ENCODE data around the gene CHMP4A.

Gene CHMP4A

DNA sequence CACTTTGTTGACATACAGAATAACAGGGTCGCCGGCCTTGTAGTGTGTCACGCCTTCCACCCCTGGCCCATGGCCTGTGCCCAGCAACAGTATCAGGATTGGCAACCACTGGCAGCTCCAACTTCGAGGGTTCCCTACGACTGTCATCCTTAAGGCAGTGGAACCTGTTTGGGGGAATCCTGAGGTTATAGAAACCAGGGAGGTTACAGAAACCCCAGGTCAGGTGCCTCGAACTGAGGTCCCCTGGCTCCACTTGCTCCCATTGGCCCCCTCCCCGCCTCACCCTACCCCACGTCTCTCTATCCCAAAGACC, 18.5 kb downstream of the CHMP4A start:
- no peak for DNase-seq

DNA sequence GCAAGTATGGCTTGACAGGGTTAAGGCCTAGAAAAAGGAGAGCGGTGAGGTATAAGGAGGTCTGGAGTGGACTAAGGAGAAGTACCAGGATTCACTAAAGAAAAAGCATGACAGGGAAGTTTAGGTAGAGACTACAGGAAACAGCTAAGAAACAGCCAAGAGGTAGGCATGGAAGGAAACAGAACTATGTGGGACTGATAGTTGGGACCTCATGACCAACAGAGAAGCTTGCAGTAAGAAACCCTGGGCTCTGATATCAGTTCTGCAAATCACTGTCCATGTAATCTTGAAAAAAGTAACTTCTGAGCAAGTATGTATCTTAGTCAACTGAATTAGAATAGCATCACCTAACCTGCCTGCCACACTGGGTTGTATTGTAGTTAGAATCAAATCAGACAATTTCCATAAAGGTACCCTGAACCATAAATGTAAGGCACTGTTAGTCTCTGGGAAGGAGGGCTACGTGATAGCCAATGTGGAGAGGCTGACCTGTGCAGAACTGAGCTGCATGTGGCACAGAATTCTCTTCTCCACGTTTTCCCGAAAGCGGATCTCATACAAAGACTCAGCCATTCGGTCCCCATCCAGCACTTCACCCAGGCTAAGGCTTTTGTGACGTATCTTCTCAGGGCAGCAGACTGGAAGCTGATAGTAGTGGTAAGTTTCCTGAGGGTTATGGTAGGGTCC, 19.0 kb downstream of the CHMP4A start:
- DNase-seq = no peak

DNA sequence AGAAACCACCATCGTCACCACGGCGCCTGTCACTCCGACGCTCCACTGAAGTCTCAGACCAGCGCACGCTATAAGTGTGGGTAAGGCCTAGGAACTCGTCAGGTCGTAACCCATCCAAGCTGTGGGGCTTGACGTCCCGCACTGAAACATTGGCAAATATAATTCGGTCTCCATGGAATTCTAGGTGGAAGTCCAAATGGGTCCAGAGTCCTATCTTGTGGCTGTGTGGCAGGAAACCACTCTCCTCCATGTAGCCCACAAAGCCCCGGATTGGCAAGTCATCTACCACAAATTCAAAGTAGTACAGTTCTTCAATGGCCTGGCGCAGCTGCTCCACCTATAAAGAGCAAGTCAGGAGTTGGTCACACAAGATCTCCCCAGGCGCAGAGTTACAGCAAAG, 20.4 kb downstream of the CHMP4A start:
- no peak for DNase-seq

DNA sequence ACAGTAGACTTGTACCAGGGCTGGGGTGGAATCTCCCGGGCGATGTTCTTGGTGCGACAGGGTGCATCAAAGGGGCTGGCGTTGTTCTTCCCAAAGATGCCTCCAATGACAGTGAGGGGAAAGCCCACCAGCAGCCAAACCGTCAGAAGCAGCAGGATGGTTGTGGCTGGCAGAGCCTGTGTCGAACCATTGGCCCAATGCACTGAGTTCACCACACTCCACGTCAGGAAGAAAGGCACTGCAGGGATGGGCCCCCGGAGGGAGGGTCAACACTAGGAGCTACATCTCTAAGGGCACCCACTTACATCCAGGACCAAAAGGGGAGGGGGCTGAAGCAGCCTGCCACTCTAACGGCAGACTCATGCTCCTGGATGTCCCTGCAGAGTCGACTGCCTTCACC, 22.9 kb downstream of the CHMP4A start:
- no peak for DNase-seq

DNA sequence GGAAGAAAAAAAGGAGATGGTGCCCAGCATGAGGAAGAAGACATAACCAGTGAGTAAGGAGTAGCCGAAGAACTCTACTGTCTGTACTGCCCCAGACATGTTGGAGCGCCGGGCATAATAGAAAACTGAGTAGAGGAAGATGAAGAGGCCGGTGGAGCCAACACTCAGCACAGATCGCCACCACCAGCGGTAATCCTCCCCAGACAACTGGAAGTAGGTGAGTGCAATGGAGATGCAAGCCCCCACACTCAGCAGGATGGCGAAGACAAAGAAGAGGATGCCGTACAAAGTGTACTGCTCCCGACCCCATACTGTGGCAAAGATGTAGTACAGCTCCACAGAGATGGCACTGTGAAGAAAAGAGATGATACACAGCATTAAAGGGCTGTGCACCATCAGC, 23.8 kb downstream of the CHMP4A start:
- no peak for DNase-seq

DNA sequence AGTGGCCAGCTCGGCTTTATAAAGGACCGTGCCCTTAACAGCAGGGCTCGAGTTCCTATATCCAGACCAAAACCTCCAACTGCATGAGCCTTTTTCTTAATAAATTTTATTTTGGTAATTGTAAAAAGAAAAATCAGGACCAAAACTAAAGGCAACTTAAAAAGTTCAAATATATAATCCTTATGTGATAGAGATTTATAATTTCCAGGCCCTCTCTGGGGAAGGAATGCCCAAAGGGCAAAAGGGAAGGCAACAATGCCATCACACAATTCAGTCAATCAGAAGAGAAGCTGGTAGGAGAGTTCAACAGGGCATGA, 24.3 kb downstream of the CHMP4A start:
- DNase-seq = no peak

DNA sequence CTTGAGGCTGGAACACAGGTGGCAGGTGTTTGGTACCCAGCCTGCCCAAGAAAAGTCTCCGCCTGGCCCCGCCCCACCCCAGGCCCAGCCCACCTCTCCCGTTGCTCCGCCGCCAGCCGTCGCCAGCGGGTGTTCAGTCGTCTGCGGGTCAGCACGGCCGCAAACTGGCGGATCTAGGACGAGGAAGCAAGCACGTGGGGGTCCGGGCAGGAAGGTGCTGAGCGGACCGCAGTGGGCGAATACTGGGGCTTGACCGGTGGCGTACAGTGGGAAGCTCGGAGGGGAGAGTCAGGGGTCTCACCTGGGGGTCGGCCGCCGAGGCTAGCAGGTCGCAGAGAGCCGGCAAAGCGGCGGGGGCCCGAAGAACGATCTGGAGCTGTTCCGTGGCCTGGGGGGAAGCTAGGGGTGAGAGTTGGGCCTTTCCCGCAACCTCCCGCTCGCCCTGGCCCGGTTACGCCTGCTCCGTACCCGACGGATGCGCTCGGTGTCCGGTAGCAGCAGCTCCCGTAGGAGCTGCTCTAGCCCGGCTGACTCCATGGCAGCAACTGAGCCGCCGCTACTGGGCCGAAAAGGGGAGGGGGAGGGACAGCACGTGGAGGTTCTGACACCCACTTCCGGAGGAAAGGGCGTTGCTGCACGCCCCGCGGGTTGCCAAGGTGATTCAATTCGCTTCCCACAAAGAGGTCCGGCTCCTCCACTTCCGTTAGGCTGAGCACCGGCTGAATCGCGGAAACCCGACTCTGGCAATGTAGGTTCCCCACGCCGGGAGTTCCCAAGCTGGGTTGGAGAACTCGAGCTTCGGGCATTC, 24.8 kb downstream of the CHMP4A start, which contains the start of gene IPO4:
Gene IPO4, minus strand, starts transcription at position 566 of the 808 bp plus-strand sequence. Its CDS starts 29 bp downstream, at position 537.
- DNase-seq = peak; percentile 96

DNA sequence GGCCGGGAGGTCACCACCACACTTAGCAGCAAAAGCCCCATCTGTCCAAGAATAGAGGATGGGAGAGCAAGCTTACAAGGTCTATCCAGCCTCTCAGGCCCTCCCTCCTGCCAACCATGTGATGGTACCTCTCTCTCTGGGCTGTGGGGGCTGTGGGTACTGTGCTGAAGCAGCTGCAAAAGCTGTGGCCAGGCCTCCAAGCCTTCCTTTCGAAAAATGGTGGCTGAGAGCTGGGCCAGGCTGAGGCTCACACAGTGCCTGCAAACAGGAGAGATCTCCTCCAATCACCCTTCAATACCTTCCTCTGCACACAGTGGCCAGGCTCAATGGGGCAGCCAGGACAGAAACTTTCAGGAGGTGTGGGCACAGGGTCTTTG, 25.8 kb downstream of the CHMP4A start:
- DNase-seq = no peak

DNA sequence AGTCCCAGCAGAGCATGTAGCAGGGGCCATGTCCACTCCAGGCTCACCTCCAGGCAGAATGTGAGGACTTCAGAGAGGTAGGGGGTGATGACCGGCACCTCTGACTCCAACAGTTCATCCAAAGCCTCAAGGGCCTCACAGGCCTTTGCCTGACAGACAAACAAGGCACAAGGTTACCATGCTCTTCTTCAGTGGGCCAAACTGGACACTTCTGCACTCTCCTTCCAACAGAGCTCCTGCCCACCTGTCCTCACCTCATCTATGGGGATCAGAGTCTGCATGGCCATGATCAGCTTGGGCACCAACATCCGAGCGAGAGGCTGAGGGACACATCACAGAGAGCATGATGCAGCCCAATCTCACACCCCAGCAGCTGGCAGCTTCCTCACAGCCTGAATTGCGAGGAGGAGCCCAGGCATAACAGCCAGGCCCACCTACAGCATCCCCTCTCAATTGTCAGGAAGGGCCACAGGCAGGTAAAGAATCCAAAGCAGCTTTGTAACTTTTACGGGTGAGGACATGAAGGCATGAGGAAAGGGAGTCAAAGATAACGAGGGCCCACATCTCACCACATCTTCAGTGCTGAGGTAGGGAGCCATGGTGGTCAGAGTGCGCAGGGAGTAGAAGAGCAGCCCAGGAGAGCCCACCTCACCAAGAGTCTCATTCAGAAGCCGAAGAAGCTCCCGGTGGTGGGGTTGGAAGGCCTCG, 26.3 kb downstream of the CHMP4A start:
- DNase-seq = no peak

DNA sequence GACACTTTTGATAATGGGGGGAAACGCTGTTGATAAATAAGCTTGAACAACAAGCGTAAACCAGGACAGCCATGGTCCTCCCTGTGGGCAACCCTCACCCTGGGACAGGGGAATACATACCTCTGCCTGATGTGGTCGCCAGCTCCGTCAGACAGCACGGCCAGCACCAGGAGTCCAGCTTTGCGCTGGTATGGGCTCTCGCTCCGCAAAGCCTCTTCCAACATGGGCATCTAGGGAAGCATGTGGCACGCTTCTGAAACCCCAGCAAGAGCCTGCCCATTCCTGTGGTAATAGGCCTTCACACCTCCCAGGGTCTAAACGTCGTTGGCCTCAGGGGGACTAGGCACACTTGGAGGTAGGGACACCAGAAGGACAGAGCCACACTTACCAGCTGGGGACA, 27.5 kb downstream of the CHMP4A start:
- DNase-seq = no peak

DNA sequence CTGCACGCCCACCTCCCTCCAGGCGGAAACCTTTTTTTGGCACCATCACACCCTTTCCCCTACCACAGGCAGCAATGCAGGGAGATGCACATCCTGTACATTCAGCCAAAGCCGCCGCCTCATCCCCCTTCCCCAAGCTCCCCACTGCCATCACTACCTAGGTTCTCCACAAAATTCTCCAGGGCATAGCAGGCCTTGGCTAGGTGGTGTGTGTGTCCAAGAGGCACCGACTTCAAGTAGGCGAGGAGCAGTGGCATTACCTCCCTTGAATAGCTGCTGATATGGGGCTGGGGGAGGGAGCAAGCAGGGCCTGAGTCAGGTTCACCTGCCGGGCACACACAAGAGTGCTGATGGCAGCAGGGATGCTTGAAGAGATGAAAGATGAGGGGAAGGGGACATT, 28.3 kb downstream of the CHMP4A start:
- DNase-seq = no peak

DNA sequence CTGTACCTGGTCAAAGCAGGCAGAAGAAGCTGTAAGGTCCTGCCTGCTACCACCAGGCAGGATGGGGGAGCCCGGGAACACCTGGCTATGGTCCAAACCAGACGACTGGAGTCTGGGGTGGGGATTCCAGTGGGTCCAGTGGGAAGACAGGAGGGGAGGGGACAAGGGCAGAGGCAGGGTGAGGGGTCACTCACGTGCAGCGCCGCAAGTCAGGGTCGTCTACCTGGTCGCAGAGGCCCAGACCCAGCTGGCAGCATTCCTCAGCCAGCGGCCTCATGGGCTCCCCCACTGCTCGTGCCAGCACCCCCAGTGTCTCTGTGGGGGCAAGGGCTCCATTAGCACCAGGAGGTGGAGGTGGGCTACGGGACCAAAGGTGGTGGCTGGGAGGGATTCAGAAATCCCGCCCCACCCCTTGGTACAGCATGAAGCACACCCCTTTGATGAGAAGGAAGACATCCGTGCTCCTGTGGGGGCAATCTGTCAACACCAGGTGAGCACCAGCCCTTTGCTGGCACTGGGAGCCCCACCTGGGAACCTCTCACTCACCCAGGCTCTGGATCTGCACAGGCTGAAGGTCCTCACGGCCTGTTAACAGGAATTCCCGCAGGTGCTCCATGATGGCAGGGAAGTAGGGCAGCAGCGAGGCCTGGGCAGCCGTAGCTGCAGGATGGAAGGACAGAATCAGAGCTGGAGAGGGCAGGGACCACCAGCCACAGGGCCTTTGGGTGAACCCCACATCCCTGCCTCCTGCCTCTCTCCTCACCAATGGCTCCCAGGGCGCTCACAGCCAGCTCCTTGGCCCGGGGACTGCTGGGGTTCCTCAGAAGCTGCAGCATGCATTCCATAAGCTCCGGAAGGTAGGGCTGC, 29.0 kb downstream of the CHMP4A start:
- DNase-seq = no peak

DNA sequence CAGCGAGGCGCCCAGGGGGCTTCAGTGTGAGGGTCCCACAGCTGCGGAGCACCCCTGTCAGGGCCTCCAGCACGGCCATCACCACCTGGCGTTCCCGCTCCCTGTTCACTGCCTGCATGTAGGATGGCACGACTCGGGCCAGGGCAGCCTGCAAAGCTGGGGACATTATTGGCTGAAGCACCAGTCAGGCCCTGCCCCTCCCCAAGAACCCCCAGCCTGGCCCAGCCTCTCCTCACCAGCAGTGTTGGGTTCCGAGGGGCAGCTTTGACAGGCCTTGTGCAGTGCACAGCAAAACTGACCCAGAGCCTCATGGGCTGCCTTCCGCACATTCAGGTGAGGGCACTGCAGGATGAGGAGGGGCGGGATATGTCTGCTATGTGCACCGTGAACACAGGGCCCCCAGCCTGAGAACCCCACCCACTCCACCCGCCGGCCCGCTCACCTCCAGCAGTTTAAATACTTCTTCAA, 30.2 kb downstream of the CHMP4A start:
- DNase-seq = no peak

DNA sequence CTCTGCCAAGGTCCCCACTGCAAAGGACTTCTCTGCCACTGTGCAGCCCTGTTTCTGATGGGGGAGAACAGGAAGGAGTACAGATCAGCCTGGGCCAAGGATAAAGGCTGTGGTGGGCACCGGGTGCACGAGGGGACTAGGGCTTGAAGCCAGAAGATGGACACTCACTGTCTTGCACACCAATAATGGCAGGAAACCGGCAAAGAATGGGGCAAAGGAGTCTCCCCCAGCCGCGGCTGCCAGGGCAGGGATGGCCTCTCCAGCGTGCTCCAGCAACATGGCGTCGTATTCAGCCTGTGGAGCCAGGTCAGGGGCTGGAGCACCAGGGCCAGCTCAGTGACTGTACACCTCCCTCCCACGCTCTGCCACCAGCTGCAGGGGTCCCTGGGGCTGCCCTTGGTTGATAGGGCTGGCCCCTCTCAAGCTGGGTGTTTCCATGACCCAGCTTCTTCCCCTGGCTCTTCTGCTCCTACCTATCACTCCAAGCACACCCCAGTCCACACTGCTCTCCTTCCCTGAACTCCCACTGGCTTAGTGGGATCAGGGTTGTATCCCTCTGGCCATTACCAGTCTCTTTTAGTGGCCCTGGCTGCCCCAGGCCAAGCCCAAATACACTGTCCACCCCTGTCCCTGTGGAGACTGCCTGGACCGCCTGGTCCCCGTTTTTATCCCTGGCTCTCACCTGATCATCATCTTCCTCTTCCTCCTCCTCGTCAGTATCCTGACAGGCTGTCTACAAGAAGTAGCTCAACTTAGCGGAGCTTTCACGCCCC, 31.0 kb downstream of the CHMP4A start:
- DNase-seq = no peak

DNA sequence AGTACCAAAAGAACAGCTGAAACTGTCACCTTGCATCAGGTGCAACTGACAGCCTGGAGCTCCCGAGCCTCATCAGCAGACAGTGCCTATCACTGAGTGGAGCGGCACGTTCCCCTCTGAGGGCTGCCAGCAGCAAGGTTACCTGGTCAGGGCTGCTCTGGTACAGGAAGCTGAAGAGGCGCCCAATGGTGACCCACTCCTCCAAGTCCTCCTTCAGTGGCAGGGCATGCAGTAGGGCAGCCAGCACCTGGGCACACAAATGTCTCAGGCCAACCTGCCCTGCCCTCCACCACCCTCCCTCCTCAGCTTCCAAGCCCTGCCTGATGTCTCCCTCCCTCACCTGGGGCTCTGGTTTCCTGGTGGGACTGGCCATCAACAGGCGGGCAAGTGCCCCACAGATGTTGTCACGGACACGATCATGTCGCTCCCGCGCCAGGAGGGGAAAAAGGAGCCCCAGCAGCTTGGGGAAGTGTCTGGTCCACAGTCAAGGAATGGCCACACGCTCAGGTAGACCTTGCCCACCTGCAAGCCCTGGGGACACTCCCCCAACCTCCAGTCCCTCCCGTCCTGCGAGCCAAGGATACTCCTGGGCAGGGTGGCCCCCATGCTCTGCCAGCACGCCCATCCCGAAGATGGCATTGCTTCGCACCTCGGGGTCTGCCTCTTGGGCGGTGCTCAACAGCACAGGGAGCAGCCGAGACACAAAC, 31.8 kb downstream of the CHMP4A start:
- DNase-seq = no peak

DNA sequence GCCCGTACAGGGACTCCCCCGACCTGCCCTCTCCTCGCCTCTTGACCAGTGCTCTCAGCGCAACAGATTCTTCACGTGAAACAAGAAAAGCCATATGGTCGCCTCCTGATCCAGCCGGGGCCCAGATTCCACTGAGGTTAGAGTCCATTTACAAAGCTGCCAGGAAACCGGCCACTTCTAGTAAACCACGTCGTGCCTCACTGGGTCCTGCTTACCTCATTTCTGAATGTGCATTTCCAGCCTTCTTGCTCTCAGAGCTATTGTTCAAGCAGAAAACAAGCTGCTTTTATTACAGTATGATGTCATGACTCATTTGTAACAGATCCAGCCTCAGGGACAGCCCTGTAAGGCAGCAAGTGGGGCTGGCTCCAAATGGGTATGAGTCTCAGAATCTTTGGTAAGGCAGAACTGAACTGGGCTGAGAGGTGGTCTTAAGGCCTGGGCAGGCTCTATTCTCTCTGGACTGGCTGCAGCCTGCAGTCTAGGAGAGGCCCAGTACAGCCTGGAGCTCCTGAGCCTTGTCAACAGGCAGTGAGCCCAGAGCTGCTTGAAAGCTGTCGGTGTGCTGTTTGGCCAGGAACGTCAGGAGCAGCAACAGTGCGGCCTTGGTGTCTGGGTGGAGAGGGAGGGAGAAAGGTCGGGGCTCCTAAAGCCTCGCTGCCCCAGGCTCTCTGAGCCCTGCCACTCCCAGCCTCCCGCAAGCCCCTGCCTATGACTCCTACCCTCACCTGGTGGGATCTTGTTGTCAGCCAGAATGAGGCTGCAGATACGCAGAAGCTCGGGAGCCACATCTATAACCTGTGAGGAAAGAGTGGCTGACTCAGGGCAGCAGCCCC, 33.1 kb downstream of the CHMP4A start:
- DNase-seq = no peak

DNA sequence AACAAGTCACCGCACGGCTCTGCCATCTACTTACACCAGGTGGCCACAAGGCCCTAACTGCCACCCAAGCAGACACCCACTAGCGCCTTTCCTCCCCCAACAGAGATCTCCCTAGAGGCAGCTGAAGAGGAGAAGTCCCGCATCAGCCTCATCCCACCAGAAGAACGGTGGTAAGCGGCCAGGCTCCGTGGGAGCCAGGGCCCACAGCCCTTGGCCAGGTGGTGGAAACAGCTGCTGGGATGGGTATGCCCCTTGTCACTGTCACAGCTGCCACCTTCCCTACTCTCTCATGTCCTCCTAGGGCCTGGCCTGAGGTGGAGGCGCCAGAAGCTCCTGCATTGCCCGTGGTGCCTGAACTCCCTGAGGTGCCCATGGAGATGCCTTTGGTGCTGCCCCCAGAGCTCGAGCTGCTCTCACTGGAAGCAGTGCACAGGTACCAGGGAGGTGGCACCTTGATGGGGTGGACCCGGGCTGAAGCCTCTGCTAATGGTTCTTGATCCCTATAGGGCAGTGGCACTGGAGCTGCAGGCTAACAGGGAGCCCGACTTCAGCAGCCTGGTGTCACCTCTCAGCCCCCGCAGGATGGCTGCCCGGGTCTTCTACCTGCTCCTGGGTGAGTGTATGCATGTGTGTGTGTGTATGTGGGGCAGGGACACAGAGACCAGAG, 33.9 kb downstream of the CHMP4A start:
- DNase-seq = no peak

DNA sequence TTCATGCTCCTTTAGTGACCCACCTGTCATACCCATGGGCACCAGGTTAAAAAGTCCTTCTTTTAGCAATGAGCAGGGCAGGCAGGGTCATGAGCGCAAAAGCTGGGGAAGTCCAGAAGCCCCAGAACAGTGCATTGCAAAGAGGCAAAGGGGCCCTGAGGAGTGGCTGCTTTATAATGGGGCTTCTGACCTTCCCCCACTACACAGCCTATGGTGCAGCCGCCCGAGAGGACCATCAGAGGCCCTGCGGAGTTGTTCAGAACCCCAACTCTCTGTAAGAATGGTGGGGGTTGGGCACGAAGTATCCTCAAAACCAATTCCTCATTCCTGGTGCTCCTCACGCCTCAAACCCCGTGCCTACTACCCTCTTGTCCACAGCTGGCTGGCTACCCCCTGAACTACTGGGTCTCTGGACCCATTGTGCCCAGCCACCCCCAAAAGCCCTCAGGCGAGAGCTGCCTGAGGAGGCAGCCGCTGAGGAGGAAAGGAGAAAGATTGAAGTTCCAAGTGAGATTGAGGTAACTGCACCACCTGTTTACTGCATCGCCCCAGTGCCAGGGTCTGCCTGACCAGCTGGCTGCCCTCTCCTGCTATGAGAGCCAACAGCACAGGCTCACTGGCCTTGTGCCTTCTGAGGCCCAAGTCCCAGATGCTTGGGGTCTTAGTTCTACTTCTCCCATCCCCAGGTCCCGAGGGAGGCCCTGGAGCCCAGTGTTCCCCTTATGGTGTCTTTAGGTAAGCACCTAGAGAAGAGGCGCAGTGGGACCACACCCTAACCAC, 34.7 kb downstream of the CHMP4A start:
- DNase-seq = no peak

DNA sequence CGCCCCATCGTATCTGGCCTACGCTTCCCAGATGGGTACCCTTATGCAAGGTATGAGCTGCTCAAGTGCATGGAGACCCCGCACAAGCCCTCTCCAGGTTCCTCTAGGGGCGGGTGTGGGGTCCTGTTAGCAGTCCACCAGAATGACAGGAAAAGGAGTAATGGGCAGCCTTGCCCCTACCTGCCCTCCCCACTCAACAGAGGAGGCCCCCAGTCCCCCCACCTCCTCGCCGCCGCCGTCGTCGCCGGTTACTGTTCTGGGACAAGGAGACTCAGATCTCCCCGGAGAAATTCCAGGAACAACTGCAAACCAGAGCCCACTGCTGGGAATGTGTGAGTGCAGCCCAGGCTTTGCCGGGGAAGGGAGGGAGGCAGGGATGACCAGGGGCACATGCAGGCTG, 35.4 kb downstream of the CHMP4A start:
- DNase-seq = no peak

Measured in NCI-H446 treated with DMSO at 0.1 percent for 48 hours (cell line).